KMS-11 (cell line): Measurements from ENCODE around the gene SPATA31D4.

Source experiments
- H2AFZ ChIP-seq: fragments of 200-600 bp; sonication (generic); 2 replicates; pipeline ENCODE4 v1.6.1; 2016; ENCODE audit warnings: antibody characterized with exemption, mixed run types, low read depth
- H3K27ac ChIP-seq: fragments of 200-600 bp; sonication (generic); 2 replicates; pipeline ENCODE4 v1.6.1; 2016; ENCODE audit warnings: mild to moderate bottlenecking, mixed run types
- H3K27me3 ChIP-seq: fragments of 200-600 bp; sonication (generic); 2 replicates; pipeline ENCODE4 v1.6.1; 2017; ENCODE audit warnings: mild to moderate bottlenecking, low read depth, mixed run types, moderate library complexity; ENCODE audit not compliant: insufficient read depth
- H3K36me3 ChIP-seq: fragments of 200-600 bp; sonication (generic); 2 replicates; pipeline ENCODE4 v1.6.1; 2017; ENCODE audit warnings: mild to moderate bottlenecking, mixed run types; ENCODE audit not compliant: insufficient read depth
- H3K4me1 ChIP-seq: fragments of 200-600 bp; sonication (generic); 2 replicates; pipeline ENCODE4 v1.6.1; 2016; ENCODE audit warnings: mild to moderate bottlenecking, low read depth, mixed run types; ENCODE audit not compliant: poor library complexity, severe bottlenecking
- H3K4me2 ChIP-seq: fragments of 200-600 bp; sonication (generic); 2 replicates; pipeline ENCODE4 v1.7.0; 2016; ENCODE audit warnings: mild to moderate bottlenecking, mixed run types
- H3K4me3 ChIP-seq: fragments of 200-600 bp; sonication (generic); IDR thresholded peaks from 2 replicates; pipeline ENCODE4 v1.6.1; 2017; ENCODE audit warnings: low read depth, low read length, mixed read lengths; ENCODE audit not compliant: insufficient read depth
- H3K79me2 ChIP-seq: fragments of 200-600 bp; sonication (generic); 2 replicates; pipeline ENCODE4 v1.6.1; 2016; ENCODE audit warnings: low read depth, mixed run types; ENCODE audit not compliant: insufficient read depth
- H3K9ac ChIP-seq: fragments of 200-600 bp; sonication (generic); 2 replicates; pipeline ENCODE4 v1.6.1; 2016; ENCODE audit warnings: mild to moderate bottlenecking, mixed run types
- H4K20me1 ChIP-seq: fragments of 200-600 bp; sonication (generic); 2 replicates; pipeline ENCODE4 v1.6.1; 2016; ENCODE audit warnings: mild to moderate bottlenecking, mixed run types; ENCODE audit not compliant: insufficient read depth
- CTCF ChIP-seq: fragments of 200-600 bp; sonication (generic); conservative IDR thresholded peaks from 2 replicates; pipeline ENCODE4 v1.6.1; 2017; ENCODE audit warnings: low read depth, mild to moderate bottlenecking, antibody characterized with exemption, low read length, moderate library complexity, mixed read lengths

The SPATA31D4 gene

GRCh38 chr9:81898851-81899250 lies 29.4 kb upstream of the SPATA31D4 start:
- no peak for TF ChIP-seq CTCF
- no peaks in the 10 kb centered on the region for H3K36me3 ChIP-seq
- no peak overlapping the region for H3K4me3 ChIP-seq
- H3K4me1 ChIP-seq = no peaks in the 10 kb centered on the region
- H3K9ac ChIP-seq = no peak overlapping the region
- no peaks in the 10 kb centered on the region for H3K27me3 ChIP-seq
- no peaks in the 10 kb centered on the region for H3K79me2 ChIP-seq
- H3K27ac ChIP-seq = no peak overlapping the region
- no peaks in the 10 kb centered on the region for H4K20me1 ChIP-seq
- no peak overlapping the region for H2AFZ ChIP-seq
- no peak overlapping the region for H3K4me2 ChIP-seq

DNA sequence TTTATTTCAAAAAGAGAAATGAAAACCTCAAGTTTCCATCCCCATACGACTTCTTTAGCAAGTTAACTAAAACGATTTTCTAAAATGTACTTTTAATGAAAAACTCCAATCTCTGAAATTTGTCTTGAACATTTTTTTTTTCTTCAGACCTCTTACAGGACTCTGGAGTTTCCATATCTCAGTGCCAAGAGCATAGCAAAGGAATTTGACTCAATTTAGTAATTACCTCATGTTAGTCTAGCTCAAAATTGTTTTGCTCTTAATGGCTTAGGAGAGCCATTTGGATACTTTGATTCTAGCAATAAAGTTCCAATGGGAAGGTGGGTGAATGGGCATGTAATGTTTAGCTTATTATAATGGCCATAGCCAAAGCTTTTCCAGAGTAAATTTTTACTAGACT lies 26.0 kb upstream of the SPATA31D4 start:
- Histone ChIP-seq H3K27ac (no peak overlapping the region), H3K4me2 (no peak overlapping the region), H3K4me3 (no peak overlapping the region), H2AFZ (no peak overlapping the region), H3K36me3 (no peaks in the 10 kb centered on the region), H3K9ac (no peak overlapping the region), H3K79me2 (no peaks in the 10 kb centered on the region), H3K4me1 (no peaks in the 10 kb centered on the region), H4K20me1 (no peaks in the 10 kb centered on the region), H3K27me3 (no peaks in the 10 kb centered on the region)
- no peak for TF ChIP-seq CTCF

GRCh38 chr9:81902626-81903025 lies 25.6 kb upstream of the SPATA31D4 start:
- Histone ChIP-seq H3K9ac (no peak overlapping the region), H3K4me3 (no peak overlapping the region), H3K27me3 (no peaks in the 10 kb centered on the region), H3K36me3 (no peaks in the 10 kb centered on the region), H2AFZ (no peak overlapping the region), H4K20me1 (no peaks in the 10 kb centered on the region), H3K27ac (no peak overlapping the region), H3K4me1 (no peaks in the 10 kb centered on the region), H3K4me2 (no peak overlapping the region), H3K79me2 (no peaks in the 10 kb centered on the region)
- TF ChIP-seq CTCF = no peak

DNA sequence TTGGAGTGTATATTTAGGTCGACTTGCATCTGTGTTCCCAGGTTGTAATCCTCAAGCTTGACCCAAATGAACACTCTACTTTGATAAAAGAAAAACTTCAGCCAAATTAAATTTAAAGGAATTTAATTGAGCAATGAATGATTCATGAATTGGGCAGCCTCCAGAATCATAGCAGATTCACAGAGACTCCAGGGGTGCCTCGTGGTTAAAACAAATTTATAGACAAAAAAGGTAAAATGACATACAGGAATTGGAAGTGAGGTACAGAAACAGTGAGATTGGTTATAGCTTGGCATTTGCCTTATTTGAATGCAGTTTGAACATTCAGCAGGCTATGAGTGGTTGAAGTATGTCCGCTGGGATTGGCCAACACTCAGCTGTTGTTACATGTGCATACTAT lies 21.6 kb upstream of the SPATA31D4 start:
- Histone ChIP-seq H3K4me2 (no peak overlapping the region), H4K20me1 (no peaks in the 10 kb centered on the region), H3K4me1 (no peaks in the 10 kb centered on the region), H2AFZ (no peak overlapping the region), H3K79me2 (no peaks in the 10 kb centered on the region), H3K27ac (no peak overlapping the region), H3K27me3 (no peaks in the 10 kb centered on the region), H3K4me3 (no peak overlapping the region), H3K9ac (no peak overlapping the region), H3K36me3 (no peaks in the 10 kb centered on the region)
- TF ChIP-seq CTCF = no peak

- no peak for TF ChIP-seq CTCF
- no peak overlapping the region for H2AFZ ChIP-seq
- H3K79me2 ChIP-seq = no peaks in the 10 kb centered on the region
- H3K36me3 ChIP-seq = no peaks in the 10 kb centered on the region
- H3K4me2 ChIP-seq = no peak overlapping the region
- H4K20me1 ChIP-seq = no peaks in the 10 kb centered on the region
- H3K27me3 ChIP-seq = no peaks in the 10 kb centered on the region
- no peaks in the 10 kb centered on the region for H3K4me1 ChIP-seq
- H3K4me3 ChIP-seq = no peak overlapping the region
- H3K9ac ChIP-seq = no peak overlapping the region
- no peak overlapping the region for H3K27ac ChIP-seq
Observed at GRCh38 chr9:81912135-81912534, 16.1 kb upstream of the SPATA31D4 start.
